Mesodermal cell (in vitro differentiated cells): ENCODE results near the gene TCF7L1.

Source experiments
- H3K27ac ChIP-seq: 2 replicates; pipeline ENCODE4 v1.7.0; 2013; ENCODE audit warnings: mild to moderate bottlenecking, low read depth, low read length, moderate library complexity; ENCODE audit not compliant: severe bottlenecking
- H3K36me3 ChIP-seq: 2 replicates; pipeline ENCODE4 v1.7.1; 2013; ENCODE audit warnings: mild to moderate bottlenecking, low read length, moderate library complexity; ENCODE audit not compliant: control insufficient read depth, insufficient read depth
- H3K4me1 ChIP-seq: one replicate; pipeline ENCODE4 v1.7.1; 2013; ENCODE audit warnings: mild to moderate bottlenecking, low read length; ENCODE audit not compliant: insufficient read depth, control insufficient read depth, poor library complexity, severe bottlenecking
- H3K4me3 ChIP-seq: 2 replicates; pipeline ENCODE4 v1.7.0; 2013; ENCODE audit warnings: low read length, control low read depth, mild to moderate bottlenecking; ENCODE audit not compliant: insufficient read depth, poor library complexity, severe bottlenecking; ENCODE audit errors: extremely low read depth
- H3K9me3 ChIP-seq: 2 replicates; pipeline ENCODE4 v1.7.1; 2013; ENCODE audit warnings: mild to moderate bottlenecking, low read length, moderate library complexity; ENCODE audit not compliant: control insufficient read depth
- WGBS, 2 experiments: methylation state at CpG; one replicate each; pipeline ENCODE4 v1.1.5; 2013; ENCODE audit warnings: missing lambda C conversion rate in 2 of 2; ENCODE audit not compliant: insufficient coverage in 2 of 2; 5-methylcytosine and 5-hydroxymethylcytosine counted together

Gene TCF7L1

GRCh38 chr2:85282914-85283313, 149.7 kb downstream of the TCF7L1 start:
- Histone ChIP-seq H3K4me3 (no peak overlapping the region), H3K9me3 (no peaks in the 10 kb centered on the region), H3K4me1 (peaks cover 6% of the 10 kb centered on the region), H3K36me3 (peaks cover 23% of the 10 kb centered on the region), H3K27ac (no peak overlapping the region)
- 93 to 98% methylated on average over 3 to 6 of the region's 7 CpGs for WGBS, 2 experiments

- 83 to 89% methylated on average over 3 to 6 of the region's 8 CpGs for WGBS, 2 experiments
- H3K27ac ChIP-seq, result no peak overlapping the region
- H3K9me3 ChIP-seq, result no peaks in the 10 kb centered on the region
- H3K4me1 ChIP-seq, result peaks cover 11% of the 10 kb centered on the region
- H3K36me3 ChIP-seq, result peaks cover 23% of the 10 kb centered on the region
- no peak overlapping the region for H3K4me3 ChIP-seq
Measured at GRCh38 chr2:85283641-85284040, 150.4 kb downstream of the TCF7L1 start.

GRCh38 chr2:85286918-85287317, 153.7 kb downstream of the TCF7L1 start:
- peaks cover 39% of the 10 kb centered on the region for H3K36me3 ChIP-seq
- WGBS, 2 experiments, result 94 to 95% methylated on average over 7 to 8 of the region's 8 CpGs
- H3K4me1 ChIP-seq, result peaks cover 11% of the 10 kb centered on the region
- no peaks in the 10 kb centered on the region for H3K9me3 ChIP-seq
- H3K27ac ChIP-seq, result no peak overlapping the region
- no peak overlapping the region for H3K4me3 ChIP-seq

- no peak overlapping the region for H3K27ac ChIP-seq
- H3K4me3 ChIP-seq, result no peak overlapping the region
- peaks cover 11% of the 10 kb centered on the region for H3K4me1 ChIP-seq
- H3K36me3 ChIP-seq, result peaks cover 44% of the 10 kb centered on the region
- no CpG with 5 or more reads among the region's 7 CpGs for WGBS, 2 experiments
- no peaks in the 10 kb centered on the region for H3K9me3 ChIP-seq
Measured at GRCh38 chr2:85287721-85288120, 154.5 kb downstream of the TCF7L1 start.

GRCh38 chr2:85288244-85288725, 155.1 kb downstream of the TCF7L1 start:
- H3K4me3 ChIP-seq, result no peak overlapping the region
- H3K36me3 ChIP-seq, result peaks cover 46% of the 10 kb centered on the region
- 67 to 68% methylated on average over 8 to 10 of the region's 10 CpGs for WGBS, 2 experiments
- H3K9me3 ChIP-seq, result no peaks in the 10 kb centered on the region
- H3K27ac ChIP-seq, result peak overlapping the region; percentile 41
- peaks cover 11% of the 10 kb centered on the region for H3K4me1 ChIP-seq

GRCh38 chr2:85291425-85292023, 158.3 kb downstream of the TCF7L1 start:
- H3K9me3 ChIP-seq, result no peaks in the 10 kb centered on the region
- H3K27ac ChIP-seq, result no peak overlapping the region
- no peak overlapping the region for H3K4me3 ChIP-seq
- H3K4me1 ChIP-seq, result peaks cover 17% of the 10 kb centered on the region
- 82 to 90% methylated on average over 2 of the region's 4 CpGs for WGBS, 2 experiments
- peaks cover 41% of the 10 kb centered on the region for H3K36me3 ChIP-seq

- no peaks in the 10 kb centered on the region for H3K9me3 ChIP-seq
- H3K27ac ChIP-seq, result no peak overlapping the region
- WGBS, 2 experiments, result 95 to 100% methylated on average over 4 to 6 of the region's 6 CpGs
- H3K36me3 ChIP-seq, result peaks cover 42% of the 10 kb centered on the region
- H3K4me1 ChIP-seq, result no peaks in the 10 kb centered on the region
- H3K4me3 ChIP-seq, result no peak overlapping the region
Measured at GRCh38 chr2:85302121-85302520, 168.9 kb downstream of the TCF7L1 start.

- no peak overlapping the region for H3K27ac ChIP-seq
- H3K4me3 ChIP-seq, result no peak overlapping the region
- H3K36me3 ChIP-seq, result peaks cover 57% of the 10 kb centered on the region
- H3K4me1 ChIP-seq, result peaks cover 1% of the 10 kb centered on the region
- no peaks in the 10 kb centered on the region for H3K9me3 ChIP-seq
- 92% methylated on average over 21 to 26 of the region's 28 CpGs for WGBS, 2 experiments
Measured at GRCh38 chr2:85303780-85304531, 170.8 kb downstream of the TCF7L1 start.

- H3K36me3 ChIP-seq, result peaks cover 65% of the 10 kb centered on the region
- peaks cover 21% of the 10 kb centered on the region for H3K4me1 ChIP-seq
- H3K27ac ChIP-seq, result no peak overlapping the region
- WGBS, 2 experiments, result 87 to 98% methylated on average over 2 to 7 of the region's 9 CpGs
- no peak overlapping the region for H3K4me3 ChIP-seq
- H3K9me3 ChIP-seq, result no peaks in the 10 kb centered on the region
Measured at GRCh38 chr2:85307527-85307897, 174.3 kb downstream of the TCF7L1 start.

GRCh38 chr2:85308201-85308600, 175.0 kb downstream of the TCF7L1 start:
- WGBS, 2 experiments, result 95 to 96% methylated on average over 4 to 5 of the region's 6 CpGs
- H3K36me3 ChIP-seq, result peaks cover 58% of the 10 kb centered on the region
- H3K27ac ChIP-seq, result no peak overlapping the region

More at GRCh38 chr2:85308201-85308600, 175.0 kb downstream of the TCF7L1 start:
- Histone ChIP-seq H3K4me1 (peaks cover 21% of the 10 kb centered on the region), H3K4me3 (no peak overlapping the region), H3K9me3 (no peaks in the 10 kb centered on the region)
